ENCODE data around the gene PCDH8. TPM values are rescaled to one million over a fixed set of nuclear protein-coding genes. Genes with fewer than 3 reads are reported as not detected.

The PCDH8 gene
- total RNA-seq, 1 experiment from 2014 or later: 0.92 TPM

- no peak for TF ChIP-seq STAT6 (CRISPR knock-in tag; conservative IDR thresholded peaks at IDR 0.05; ENCODE audit: low read depth)
- peak; percentile 90 for TF ChIP-seq JUN (CRISPR knock-in tag; IDR thresholded peaks at IDR 0.05)
- TF ChIP-seq ZNF121 (CRISPR knock-in tag; IDR thresholded peaks at IDR 0.05): no peak
- peak; percentile 66; the same call in 1 of the 2 replicates for TF ChIP-seq ZNF138 (CRISPR knock-in tag; conservative IDR thresholded peaks at IDR 0.05)
- TF ChIP-seq ZMAT4 (CRISPR knock-in tag; IDR thresholded peaks at IDR 0.05): no peak
- TF ChIP-seq USF2 (CRISPR knock-in tag; IDR thresholded peaks at IDR 0.05): peak; percentile 30; the same call in 1 of the 2 replicates
- peak; percentile 67; the same call in 1 of the 2 replicates for TF ChIP-seq USF1 (CRISPR knock-in tag; IDR thresholded peaks at IDR 0.05)
- peak; percentile 66 for TF ChIP-seq MYBL2 (CRISPR knock-in tag; IDR thresholded peaks at IDR 0.05)
- TF ChIP-seq, protein P1, sequence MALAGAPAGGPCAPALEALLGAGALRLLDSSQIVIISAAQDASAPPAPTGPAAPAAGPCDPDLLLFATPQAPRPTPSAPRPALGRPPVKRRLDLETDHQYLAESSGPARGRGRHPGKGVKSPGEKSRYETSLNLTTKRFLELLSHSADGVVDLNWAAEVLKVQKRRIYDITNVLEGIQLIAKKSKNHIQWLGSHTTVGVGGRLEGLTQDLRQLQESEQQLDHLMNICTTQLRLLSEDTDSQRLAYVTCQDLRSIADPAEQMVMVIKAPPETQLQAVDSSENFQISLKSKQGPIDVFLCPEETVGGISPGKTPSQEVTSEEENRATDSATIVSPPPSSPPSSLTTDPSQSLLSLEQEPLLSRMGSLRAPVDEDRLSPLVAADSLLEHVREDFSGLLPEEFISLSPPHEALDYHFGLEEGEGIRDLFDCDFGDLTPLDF (CRISPR knock-in tag; IDR thresholded peaks at IDR 0.05): peak; percentile 84
- TF ChIP-seq ZNF532 (CRISPR knock-in tag; IDR thresholded peaks at IDR 0.05; ENCODE audit: borderline replicate concordance): no peak
- no peak for TF ChIP-seq OVOL2 (CRISPR knock-in tag; IDR thresholded peaks at IDR 0.05; ENCODE audit: borderline replicate concordance)
- TF ChIP-seq NR1H2 (CRISPR knock-in tag; IDR thresholded peaks at IDR 0.05): peak; percentile 64; the same call in 1 of the 2 replicates
- no peak; the same call in 1 of the 2 replicates for TF ChIP-seq HMGXB4 (CRISPR knock-in tag; IDR thresholded peaks at IDR 0.05)
- no peak for TF ChIP-seq GABPB1 (CRISPR knock-in tag; IDR thresholded peaks at IDR 0.05)
These were observed 2.5 kb downstream of the PCDH8 start (continued) for GRCh38 chr13:52845766-52846566.
